ENCODE data around the gene RASAL2. TPM values are rescaled to one million over a fixed set of nuclear protein-coding genes. Genes with fewer than 3 reads are reported as not detected.
"Not testable (repeated sequence)": the region's sequence is repeated elsewhere in the genome, so short reads cannot be mapped to it uniquely, and the experiment has no call there.

Gene RASAL2
- total RNA-seq, 3 donors from 2014 or later, result 28.5 to 41.0 (median 40.5) TPM

GRCh38 chr1:178307264-178307663, 213.4 kb downstream of the RASAL2 start:
- Histone ChIP-seq H3K27ac (no peak overlapping the region), H3K4me3 (no peak overlapping the region), H3K27me3 (no peaks in the 10 kb centered on the region), H3K9me3 (no peaks in the 10 kb centered on the region), H3K36me3 (no peaks in the 10 kb centered on the region), H3K4me1 (peaks cover 0 to 4% of the 10 kb centered on the region in 2 donors)
- TF ChIP-seq CTCF (IDR thresholded peaks at IDR 0.05) (no peak), POLR2A (IDR thresholded peaks at IDR 0.05) (no peak), POLR2AphosphoS5 (IDR thresholded peaks at IDR 0.05) (no peak)
- intact Hi-C loops (cut with DNase I; ENCODE audit: low total_unique reads), result no loop called here
- no peak for DNase-seq (ENCODE audit: low spot score in 2 of 2)

DNA sequence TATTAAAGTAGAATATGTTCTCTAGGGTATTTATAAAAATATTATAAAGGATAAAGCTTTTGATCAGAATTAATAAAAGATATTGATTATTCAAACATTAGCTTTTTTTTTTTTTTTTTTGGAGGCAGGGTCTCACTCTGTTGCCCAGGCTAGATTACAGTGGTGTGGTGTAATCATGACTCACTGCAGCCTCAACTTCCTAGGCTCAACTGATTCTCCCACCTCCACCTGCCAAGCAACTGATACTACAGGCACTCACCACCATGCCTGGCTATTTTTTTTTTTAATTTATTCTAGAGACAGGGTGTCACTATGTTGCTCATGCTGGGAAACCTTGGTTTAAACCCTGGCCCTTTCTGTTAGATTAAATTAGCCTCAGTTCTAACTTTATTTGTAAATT, 214.5 kb downstream of the RASAL2 start:
- H3K4me3 ChIP-seq, result no peak overlapping the region
- no peak for DNase-seq (ENCODE audit: low spot score in 2 of 2)
- H3K27me3 ChIP-seq, result no peaks in the 10 kb centered on the region
- H3K9me3 ChIP-seq, result no peaks in the 10 kb centered on the region
- TF ChIP-seq POLR2AphosphoS5 (IDR thresholded peaks at IDR 0.05), result no peak
- TF ChIP-seq POLR2A (IDR thresholded peaks at IDR 0.05), result no peak
- no peak for TF ChIP-seq CTCF (IDR thresholded peaks at IDR 0.05)
- H3K4me1 ChIP-seq, result peaks cover 0 to 4% of the 10 kb centered on the region in 2 donors
- H3K36me3 ChIP-seq, result no peaks in the 10 kb centered on the region
- intact Hi-C loops (cut with DNase I; ENCODE audit: low total_unique reads), result no loop called here
- no peak overlapping the region for H3K27ac ChIP-seq

DNA sequence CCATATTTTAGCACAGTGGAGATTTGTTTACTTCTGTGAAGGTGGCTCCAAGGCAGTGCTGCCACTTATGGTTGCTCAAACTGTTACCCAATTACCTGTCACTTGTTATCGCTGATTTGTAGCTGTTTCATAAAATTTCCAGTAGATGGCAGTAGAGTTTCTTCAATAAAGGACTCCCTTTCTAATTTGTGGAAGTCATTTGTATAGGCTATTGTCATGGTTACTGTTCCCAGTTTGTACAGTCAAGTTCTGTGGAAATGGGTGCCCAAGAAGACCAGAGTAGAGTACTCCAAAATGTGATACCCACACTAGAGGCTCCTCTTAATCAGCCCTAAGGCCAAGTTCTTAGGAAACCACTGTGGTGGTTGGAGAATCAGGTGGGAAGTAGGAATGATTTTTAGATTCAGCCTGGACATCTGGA, 216.8 kb downstream of the RASAL2 start:
- Histone ChIP-seq H3K27me3 (no peaks in the 10 kb centered on the region), H3K4me1 (peaks cover 0 to 4% of the 10 kb centered on the region in 2 donors), H3K9me3 (no peaks in the 10 kb centered on the region), H3K36me3 (no peaks in the 10 kb centered on the region), H3K27ac (no peak overlapping the region), H3K4me3 (no peak overlapping the region)
- TF ChIP-seq POLR2AphosphoS5 (IDR thresholded peaks at IDR 0.05) (no peak), CTCF (IDR thresholded peaks at IDR 0.05) (peak; percentile 82 to 83 (median 83))
- DNase-seq (ENCODE audit: low spot score in 2 of 2), result no peak
- intact Hi-C loops (cut with DNase I; ENCODE audit: low total_unique reads), result no loop called here

DNA sequence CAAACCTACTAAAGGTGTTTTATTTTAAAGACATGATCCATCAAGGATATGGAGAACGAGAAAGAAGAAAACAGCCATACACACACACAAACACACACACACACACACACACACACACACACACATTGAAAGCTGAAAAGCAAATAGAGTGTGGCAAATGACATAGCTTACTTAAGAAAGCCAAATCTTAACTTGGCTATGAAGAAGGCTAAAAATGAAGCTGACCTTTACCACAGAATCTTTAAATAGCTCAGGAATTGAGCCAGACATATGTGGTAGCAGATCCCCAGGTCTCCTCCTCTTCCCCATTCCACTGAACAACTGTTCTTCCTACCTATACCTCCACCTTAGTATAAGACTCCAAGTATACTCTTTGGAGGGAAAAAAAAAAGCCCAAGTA, 217.3 kb downstream of the RASAL2 start:
- no peaks in the 10 kb centered on the region for H3K27me3 ChIP-seq
- TF ChIP-seq POLR2AphosphoS5 (IDR thresholded peaks at IDR 0.05), result no peak
- no peak for TF ChIP-seq CTCF (IDR thresholded peaks at IDR 0.05)
- TF ChIP-seq POLR2A (IDR thresholded peaks at IDR 0.05), result no peak
- H3K9me3 ChIP-seq, result no peaks in the 10 kb centered on the region
- H3K36me3 ChIP-seq, result no peaks in the 10 kb centered on the region
- H3K27ac ChIP-seq, result no peak overlapping the region
- H3K4me3 ChIP-seq, result no peak overlapping the region
- H3K4me1 ChIP-seq, result peaks cover 0 to 4% of the 10 kb centered on the region in 2 donors
- no peak for DNase-seq (ENCODE audit: low spot score in 2 of 2)
- intact Hi-C loops (cut with DNase I; ENCODE audit: low total_unique reads), result no loop called here

DNA sequence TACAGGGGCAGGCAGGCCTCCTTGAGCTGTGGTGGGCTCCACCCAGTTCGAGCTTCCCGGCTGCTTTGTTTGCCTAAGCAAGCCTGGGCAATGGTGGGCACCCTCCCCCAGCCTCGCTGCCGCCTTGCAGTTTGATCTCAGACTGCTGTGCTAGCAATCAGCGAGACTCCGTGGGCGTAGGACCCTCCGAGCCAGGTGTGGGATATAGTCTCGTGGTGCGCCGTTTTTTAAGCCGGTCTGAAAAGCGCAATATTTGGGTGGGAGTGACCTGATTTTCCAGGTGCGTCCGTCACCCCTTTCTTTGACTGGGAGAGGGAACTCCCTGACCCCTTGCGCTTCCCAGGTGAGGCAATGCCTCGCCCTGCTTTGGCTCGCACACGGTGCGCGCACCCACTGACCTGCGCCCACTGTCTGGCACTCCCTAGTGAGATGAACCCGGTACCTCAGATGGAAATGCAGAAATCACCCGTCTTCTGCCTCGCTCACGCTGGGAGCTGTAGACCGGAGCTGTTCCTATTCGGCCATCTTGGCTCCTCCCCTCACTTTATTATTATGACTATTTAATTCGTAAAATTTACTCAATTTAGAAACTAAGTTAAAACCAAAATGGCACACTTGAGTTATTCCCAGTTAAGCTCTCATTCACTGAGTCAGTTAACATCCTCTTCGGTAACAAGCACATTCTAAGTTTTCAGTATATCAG, 226.5 kb downstream of the RASAL2 start:
- H3K9me3 ChIP-seq; H3K27ac ChIP-seq; DNase-seq (ENCODE audit: low spot score in 2 of 2); H3K27me3 ChIP-seq; H3K4me3 ChIP-seq; H3K36me3 ChIP-seq; H3K4me1 ChIP-seq; intact Hi-C loops (cut with DNase I; ENCODE audit: low total_unique reads): not testable (repeated sequence)
